IMR-90 (cell line): ENCODE measurements around the gene GJB5. TPM values are rescaled to one million over a fixed set of nuclear protein-coding genes. Genes with fewer than 3 reads are reported as not detected.

Source experiments
- ATAC-seq: fragments of 200-7000 bp; cut with Tn5 transposase; 2 replicates; pipeline ENCODE4 v1.9.1; 2020; ENCODE audit warnings: low read depth, mild to moderate bottlenecking, moderate library complexity
- BruUV-seq: library from RNA; stranded (reverse); fragments of 400-500 nt; replicated peaks from 2 replicates; lab custom pipeline; 2021; lab: Mats Ljungman, UMichigan
- CTCF ChIA-PET: fragments of 300-600 bp; formaldehyde crosslinking; extraction: SDS; loops from one replicate; lab custom pipeline; 2021; ENCODE audit warnings: antibody characterized with exemption; lab: Yijun Ruan, JAX
- POLR2A ChIA-PET: fragments of 300-600 bp; sonication (Branson Sonifier 250); formaldehyde crosslinking; loops from one replicate; lab custom pipeline; 2022; ENCODE audit warnings: antibody characterized with exemption; ENCODE audit not compliant: unreplicated experiment; lab: Charles Lee
- DNase-seq: peaks from one replicate; pipeline ENCODE4 v3.0.0; 2013
- H2AFZ ChIP-seq: replicated peaks from 2 replicates; pipeline ENCODE3; 2013; ENCODE audit warnings: low read length, mild to moderate bottlenecking; ENCODE audit not compliant: poor library complexity
- H2AK5ac ChIP-seq: 2 replicates; pipeline ENCODE4 v1.6.1; 2013; ENCODE audit warnings: low read depth, low read length, inconsistent platforms
- H2AK9ac ChIP-seq: replicated peaks from 2 replicates; pipeline ENCODE3; 2013; ENCODE audit warnings: mild to moderate bottlenecking, low read depth, low read length, moderate library complexity; ENCODE audit not compliant: poor library complexity
- H2BK120ac ChIP-seq: 2 replicates; pipeline ENCODE4 v1.6.1; 2013; ENCODE audit warnings: low read depth, low read length, inconsistent platforms
- H2BK15ac ChIP-seq: 3 replicates; pipeline ENCODE4 v1.6.1; 2013; ENCODE audit warnings: low read depth, low read length, inconsistent platforms
- H2BK20ac ChIP-seq: 2 replicates; pipeline ENCODE4 v1.6.1; 2013; ENCODE audit warnings: low read depth, mild to moderate bottlenecking, inconsistent platforms, low read length, moderate library complexity
- H2BK5ac ChIP-seq: 2 replicates; pipeline ENCODE4 v1.6.1; 2013; ENCODE audit warnings: mild to moderate bottlenecking, low read depth, low read length, inconsistent platforms; ENCODE audit not compliant: poor library complexity, severe bottlenecking
- H3K14ac ChIP-seq: replicated peaks from 2 replicates; pipeline ENCODE4 v1.6.1; 2013; ENCODE audit warnings: low read depth, low read length, inconsistent platforms
- H3K18ac ChIP-seq: 2 replicates; pipeline ENCODE4 v1.6.1; 2013; ENCODE audit warnings: low read depth, low read length, control low read depth
- H3K23ac ChIP-seq: 2 replicates; pipeline ENCODE4 v1.6.1; 2013; ENCODE audit warnings: low read depth, low read length, inconsistent platforms
- H3K27ac ChIP-seq: 2 replicates; pipeline ENCODE4 v1.5.1; 2013; ENCODE audit warnings: mild to moderate bottlenecking, control low read depth, low read length; ENCODE audit not compliant: insufficient read depth
- H3K27me3 ChIP-seq: 2 replicates; pipeline ENCODE4 v1.6.1; 2013; ENCODE audit warnings: low read length; ENCODE audit not compliant: control insufficient read depth, insufficient read depth
- H3K36me3 ChIP-seq: 2 replicates; pipeline ENCODE4 v1.6.1; 2013; ENCODE audit warnings: low read length, mixed read lengths; ENCODE audit not compliant: control insufficient read depth, insufficient read depth
- H3K4ac ChIP-seq: 2 replicates; pipeline ENCODE4 v1.6.1; 2013; ENCODE audit warnings: low read depth, low read length, inconsistent platforms
- H3K4me1 ChIP-seq: 2 replicates; pipeline ENCODE4 v1.6.1; 2013; ENCODE audit warnings: low read length, mixed read lengths; ENCODE audit not compliant: control insufficient read depth, insufficient read depth
- H3K4me2 ChIP-seq: 2 replicates; pipeline ENCODE4 v1.6.1; 2013; ENCODE audit warnings: low read depth, mild to moderate bottlenecking, control low read depth, low read length, moderate library complexity
- H3K4me3 ChIP-seq: 2 replicates; pipeline ENCODE4 v1.5.1; 2013; ENCODE audit warnings: low read depth, mild to moderate bottlenecking, control low read depth, low read length, moderate library complexity; ENCODE audit not compliant: insufficient read depth
- H3K56ac ChIP-seq: 2 replicates; pipeline ENCODE4 v1.6.1; 2013; ENCODE audit warnings: low read length, inconsistent platforms; ENCODE audit not compliant: insufficient read depth; ENCODE audit errors: extremely low read depth
- H3K79me1 ChIP-seq, 2 experiments: 2 replicates each; pipeline ENCODE4 v1.6.1; 2013; ENCODE audit warnings: low read length in 2 of 2, inconsistent platforms in 1 of 2, low read depth in 1 of 2
- H3K9ac ChIP-seq: 2 replicates; pipeline ENCODE4 v1.6.1; 2013; ENCODE audit warnings: low read depth, low read length, control low read depth
- H3K9me1 ChIP-seq: 2 replicates; pipeline ENCODE4 v1.6.1; 2013; ENCODE audit warnings: low read length, inconsistent platforms; ENCODE audit not compliant: insufficient read depth
- H3K9me3 ChIP-seq: 2 replicates; pipeline ENCODE4 v1.6.1; 2013; ENCODE audit warnings: low read length; ENCODE audit not compliant: control insufficient read depth, insufficient read depth
- H4K20me1 ChIP-seq: 2 replicates; pipeline ENCODE4 v1.6.1; 2013; ENCODE audit warnings: low read length, inconsistent platforms; ENCODE audit not compliant: insufficient read depth
- H4K5ac ChIP-seq: 2 replicates; pipeline ENCODE4 v1.6.1; 2013; ENCODE audit warnings: mild to moderate bottlenecking, low read depth, low read length, control low read depth
- H4K8ac ChIP-seq, 2 experiments: 2 replicates each; pipeline ENCODE4 v1.6.1; 2013; ENCODE audit warnings: low read depth in 2 of 2, low read length in 2 of 2, control low read depth in 1 of 2, inconsistent platforms in 1 of 2
- H4K91ac ChIP-seq: 2 replicates; pipeline ENCODE4 v1.6.1; 2013; ENCODE audit warnings: low read depth, low read length, inconsistent platforms; ENCODE audit not compliant: insufficient read depth
- BHLHE40 ChIP-seq: fragments of 150-350 bp; IDR thresholded peaks from 2 replicates; pipeline ENCODE4 v1.6.1; 2016; ENCODE audit warnings: mild to moderate bottlenecking, low read depth, low read length
- CEBPB ChIP-seq: IDR thresholded peaks from 2 replicates; pipeline ENCODE4 v1.6.1; 2012; ENCODE audit warnings: low read depth, low read length, improper control_type of control experiment
- CHD1 ChIP-seq: IDR thresholded peaks from 2 replicates; pipeline ENCODE4 v1.6.1; 2012; ENCODE audit warnings: low read depth, low read length, improper control_type of control experiment
- CTCF ChIP-seq: conservative IDR thresholded peaks from 2 replicates; pipeline ENCODE4 v1.5.1; 2012; ENCODE audit warnings: mild to moderate bottlenecking, low read depth, low read length, improper control_type of control experiment
- ELK1 ChIP-seq: fragments of 150-350 bp; IDR thresholded peaks from 2 replicates; pipeline ENCODE4 v1.6.1; 2016; ENCODE audit warnings: low read depth, mild to moderate bottlenecking, low read length, moderate library complexity, borderline replicate concordance
- FOS ChIP-seq: fragments of 150-350 bp; IDR thresholded peaks from 2 replicates; pipeline ENCODE4 v1.6.1; 2016; ENCODE audit warnings: low read depth, low read length
- MAFK ChIP-seq: IDR thresholded peaks from 2 replicates; pipeline ENCODE4 v1.6.1; 2012; ENCODE audit warnings: low read depth, low read length, improper control_type of control experiment
- MAZ ChIP-seq: IDR thresholded peaks from 2 replicates; pipeline ENCODE4 v1.6.1; 2012; ENCODE audit warnings: low read depth, mild to moderate bottlenecking, low read length, improper control_type of control experiment, moderate library complexity, borderline replicate concordance
- MXI1 ChIP-seq: IDR thresholded peaks from 2 replicates; pipeline ENCODE4 v1.6.1; 2012; ENCODE audit warnings: low read depth, mild to moderate bottlenecking, low read length, moderate library complexity, borderline replicate concordance
- NFE2L2 ChIP-seq: fragments of 150-350 bp; IDR thresholded peaks from 2 replicates; pipeline ENCODE4 v1.6.1; 2016; ENCODE audit warnings: low read depth, mild to moderate bottlenecking, low read length
- POLR2A ChIP-seq: IDR thresholded peaks from 2 replicates; pipeline ENCODE4 v1.6.1; 2012; ENCODE audit warnings: mild to moderate bottlenecking, low read depth, low read length
- RAD21 ChIP-seq: IDR thresholded peaks from 2 replicates; pipeline ENCODE4 v1.6.1; 2012; ENCODE audit warnings: low read length, improper control_type of control experiment
- RCOR1 ChIP-seq: IDR thresholded peaks from 2 replicates; pipeline ENCODE4 v1.6.1; 2012; ENCODE audit warnings: mild to moderate bottlenecking, low read length, improper control_type of control experiment; ENCODE audit not compliant: insufficient replicate concordance
- RFX5 ChIP-seq: IDR thresholded peaks from 2 replicates; pipeline ENCODE4 v1.8.0; 2012; ENCODE audit warnings: low read depth, mild to moderate bottlenecking, low read length, moderate library complexity
- SMC3 ChIP-seq: fragments of 150-350 bp; IDR thresholded peaks from 2 replicates; pipeline ENCODE4 v1.6.1; 2016; ENCODE audit warnings: low read depth, mild to moderate bottlenecking, antibody characterized with exemption, low read length, moderate library complexity
- USF2 ChIP-seq: fragments of 150-350 bp; IDR thresholded peaks from 2 replicates; pipeline ENCODE4 v1.6.1; 2017; ENCODE audit warnings: mild to moderate bottlenecking, antibody characterized with exemption, low read length, low read depth
- whole genome bisulfite sequencing, 2 experiments: methylation state at CpG; one replicate each; pipeline versions ENCODE4 v1.1.5 to v1.1.7; 2013; ENCODE audit warnings: missing lambda C conversion rate in 2 of 2; ENCODE audit not compliant: insufficient read length in 1 of 2; ENCODE audit errors: extremely low coverage in 2 of 2; 5-methylcytosine and 5-hydroxymethylcytosine counted together
- dilution Hi-C: fragments of 300-500 bp; cut with HindIII; formaldehyde crosslinking; loops from one replicate; pipeline ENCODE4 v1.14.3; 2018; ENCODE audit warnings: low sequenced_read_pairs; ENCODE audit not compliant: unreplicated experiment
- in situ Hi-C: fragments of 300-500 bp; cut with MboI; formaldehyde crosslinking; loops from 3 replicates; pipeline ENCODE4 v1.14.3; 2019; ENCODE audit warnings: low sequenced_read_pairs, inconsistent platforms, mixed read lengths
- intact Hi-C: fragments of 100-400 bp; cut with micrococcal nuclease; formaldehyde crosslinking; loops from 2 replicates; pipeline ENCODE4 v1.10.0; 2022
- polyA plus RNA-seq, 3 experiments: library from polyadenylated mRNA; depleted of rRNA; stranded (reverse); fragments of >200 nt; gene quantifications; 2 replicates each; pipeline ENCODE4 v1.2.3, GENCODE V29; 2012; ENCODE audit warnings: low replicate concordance in 1 of 3
- total RNA-seq: library from RNA; depleted of rRNA; stranded (reverse); fragments of >200 nt; gene quantifications from 2 replicates; pipeline ENCODE4 v1.2.3, GENCODE V29; 2012

Gene GJB5
- total and polyA plus RNA-seq, 2 of the 4 experiments (the other 2 are of a cell fraction): 0.10 TPM; not detected in 1

GRCh38 chr1:34803770-34804169 lies 48.9 kb downstream of the GJB5 start:
- Histone ChIP-seq H4K20me1 (no peaks in the 10 kb centered on the region), H2AK9ac (no peak overlapping the region), H3K9me1 (no peaks in the 10 kb centered on the region), H3K18ac (no peak overlapping the region), H4K8ac (no peak overlapping the region), H2AK5ac (no peak overlapping the region), H3K4ac (no peak overlapping the region), H3K79me1 (no peaks in the 10 kb centered on the region), H2AFZ (no peak overlapping the region), H3K9me3 (no peaks in the 10 kb centered on the region), H3K56ac (no peak overlapping the region), H3K23ac (no peak overlapping the region), H3K27me3 (no peaks in the 10 kb centered on the region), H4K91ac (no peak overlapping the region), H3K4me1 (peaks cover 2% of the 10 kb centered on the region), H2BK120ac (no peak overlapping the region), H3K4me2 (no peak overlapping the region), H3K27ac (no peak overlapping the region), H2BK15ac (no peak overlapping the region), H4K5ac (no peak overlapping the region), H2BK5ac (no peak overlapping the region), H3K36me3 (no peaks in the 10 kb centered on the region), H3K14ac (no peak overlapping the region), H3K9ac (no peak overlapping the region), H2BK20ac (no peak overlapping the region), H3K4me3 (no peak overlapping the region)
- in situ Hi-C loops (no loop called here), intact Hi-C loops (no loop called here), dilution Hi-C loops (no loop called here)
- no peak for TF ChIP-seq MXI1
- TF ChIP-seq FOS: no peak
- no peak for TF ChIP-seq BHLHE40
- TF ChIP-seq MAFK: no peak
- no peak for TF ChIP-seq RAD21
- no peak for TF ChIP-seq RCOR1
- TF ChIP-seq NFE2L2: no peak
- no peak for TF ChIP-seq CTCF
- TF ChIP-seq CEBPB: no peak
- no peak for TF ChIP-seq POLR2A
- no peak for TF ChIP-seq USF2
- no peak for TF ChIP-seq CHD1
- no peak for TF ChIP-seq RFX5
- no peak for TF ChIP-seq MAZ
- TF ChIP-seq ELK1: no peak
- TF ChIP-seq SMC3: no peak
- ChIA-PET POLR2A (interaction anchor here (0.5 kb wide), 1 partner anchor 18 kb away, joined by 3 read pairs; no protein-coding TSS in a partner anchor), CTCF (no interaction called here)
- DNase-seq (no peak), ATAC-seq (no peak)
- 67% methylated on average over 1 of the region's 3 CpGs; no CpG with 5 or more reads in 1 of the 2 experiments for WGBS, 2 experiments
- no TSS peak for BruUV-seq
